Ishikawa (cell line): Measurements from ENCODE around the gene ST8SIA2.

Experiments
- CEBPB ChIP-seq: IDR thresholded peaks from 2 replicates; pipeline ENCODE4 v1.6.1; 2012
- CREB1 ChIP-seq: IDR thresholded peaks from 2 replicates; pipeline ENCODE4 v1.6.1; 2012; ENCODE audit warnings: low read depth
- EGR1 ChIP-seq: IDR thresholded peaks from 2 replicates; pipeline ENCODE4 v1.6.1; 2012
- EP300 ChIP-seq: IDR thresholded peaks from 2 replicates; pipeline ENCODE4 v1.6.1; 2012; ENCODE audit warnings: borderline replicate concordance
- FOXM1 ChIP-seq: IDR thresholded peaks from 2 replicates; pipeline ENCODE4 v1.6.1; 2012; ENCODE audit warnings: low read depth, borderline replicate concordance
- NFIC ChIP-seq: IDR thresholded peaks from 2 replicates; pipeline ENCODE4 v1.6.1; 2012
- RAD21 ChIP-seq: IDR thresholded peaks from 2 replicates; pipeline ENCODE4 v1.6.1; 2012; ENCODE audit warnings: low read depth
- TAF1 ChIP-seq: IDR thresholded peaks from 2 replicates; pipeline ENCODE4 v1.6.1; 2012; ENCODE audit warnings: low read depth, mild to moderate bottlenecking
- TCF12 ChIP-seq: IDR thresholded peaks from 2 replicates; pipeline ENCODE4 v1.6.1; 2012; ENCODE audit warnings: low read depth
- TEAD4 ChIP-seq: IDR thresholded peaks from 2 replicates; pipeline ENCODE4 v1.6.1; 2012
- YY1 ChIP-seq: IDR thresholded peaks from 2 replicates; pipeline ENCODE4 v1.6.1; 2012; ENCODE audit warnings: low read depth
- ZBTB7A ChIP-seq: IDR thresholded peaks from 2 replicates; pipeline ENCODE4 v1.6.1; 2012; ENCODE audit warnings: low read depth
- TF ChIP-seq, protein P1 (sequence below): IDR thresholded peaks from 2 replicates; pipeline ENCODE4 v1.6.1; 2012
- TF ChIP-seq, protein P2 (sequence below): IDR thresholded peaks from 2 replicates; pipeline ENCODE4 v1.6.1; 2012
- TF ChIP-seq, protein P3 (sequence below): IDR thresholded peaks from 2 replicates; pipeline ENCODE4 v1.6.1; 2012; ENCODE audit warnings: low read depth, mild to moderate bottlenecking

The ST8SIA2 gene

DNA sequence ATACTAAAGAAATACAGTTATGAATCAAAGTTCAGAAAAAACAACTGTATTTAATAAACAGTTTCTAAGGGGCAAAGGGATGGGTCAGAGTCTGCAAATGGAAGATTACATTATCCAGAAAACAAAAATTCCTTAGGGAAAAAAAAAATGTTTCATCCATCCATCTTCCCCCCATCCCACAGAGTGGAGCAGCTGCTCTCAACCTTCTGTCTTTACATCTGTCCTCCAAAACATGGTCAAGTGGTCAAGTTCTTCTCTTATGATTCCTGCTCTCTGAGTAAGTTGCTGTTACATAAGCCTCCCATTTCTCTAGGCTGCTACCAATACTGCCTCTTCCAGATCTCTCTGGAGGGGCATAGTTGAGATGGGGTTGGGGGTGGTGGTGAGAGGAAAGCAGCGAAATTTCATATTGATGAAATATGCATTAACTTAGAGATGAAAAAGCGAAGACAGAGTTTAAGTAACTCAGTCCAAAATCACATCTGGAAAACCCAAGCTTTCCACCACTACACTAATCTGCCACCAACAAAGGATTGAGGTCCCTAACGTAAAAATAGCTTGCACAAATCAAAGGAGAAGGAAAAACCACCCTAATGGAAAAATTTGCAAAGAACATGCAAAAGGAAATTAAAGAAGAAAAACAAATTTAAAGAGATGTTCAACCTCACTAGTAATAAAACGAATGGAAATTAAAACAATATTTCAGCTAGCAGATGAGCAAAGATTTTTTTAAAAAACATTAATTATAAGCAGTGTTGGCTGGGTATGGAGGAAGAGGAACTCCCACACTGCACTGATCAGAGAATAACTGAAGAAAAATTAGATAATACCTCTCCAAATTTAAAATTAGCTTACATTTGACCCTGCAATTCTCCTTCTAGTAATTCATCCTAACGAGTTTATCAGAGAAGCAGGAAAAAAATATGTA lies 109.5 kb downstream of the ST8SIA2 start:
- TF ChIP-seq EGR1 (no peak), TAF1 (no peak), CREB1 (no peak), CEBPB (no peak), EP300 (no peak), FOXM1 (no peak)
- TF ChIP-seq, protein P1, sequence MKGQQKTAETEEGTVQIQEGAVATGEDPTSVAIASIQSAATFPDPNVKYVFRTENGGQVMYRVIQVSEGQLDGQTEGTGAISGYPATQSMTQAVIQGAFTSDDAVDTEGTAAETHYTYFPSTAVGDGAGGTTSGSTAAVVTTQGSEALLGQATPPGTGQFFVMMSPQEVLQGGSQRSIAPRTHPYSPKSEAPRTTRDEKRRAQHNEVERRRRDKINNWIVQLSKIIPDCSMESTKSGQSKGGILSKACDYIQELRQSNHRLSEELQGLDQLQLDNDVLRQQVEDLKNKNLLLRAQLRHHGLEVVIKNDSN: no peak
- TF ChIP-seq, protein P2, sequence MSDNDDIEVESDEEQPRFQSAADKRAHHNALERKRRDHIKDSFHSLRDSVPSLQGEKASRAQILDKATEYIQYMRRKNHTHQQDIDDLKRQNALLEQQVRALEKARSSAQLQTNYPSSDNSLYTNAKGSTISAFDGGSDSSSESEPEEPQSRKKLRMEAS: no peak
- TF ChIP-seq, protein P3, sequence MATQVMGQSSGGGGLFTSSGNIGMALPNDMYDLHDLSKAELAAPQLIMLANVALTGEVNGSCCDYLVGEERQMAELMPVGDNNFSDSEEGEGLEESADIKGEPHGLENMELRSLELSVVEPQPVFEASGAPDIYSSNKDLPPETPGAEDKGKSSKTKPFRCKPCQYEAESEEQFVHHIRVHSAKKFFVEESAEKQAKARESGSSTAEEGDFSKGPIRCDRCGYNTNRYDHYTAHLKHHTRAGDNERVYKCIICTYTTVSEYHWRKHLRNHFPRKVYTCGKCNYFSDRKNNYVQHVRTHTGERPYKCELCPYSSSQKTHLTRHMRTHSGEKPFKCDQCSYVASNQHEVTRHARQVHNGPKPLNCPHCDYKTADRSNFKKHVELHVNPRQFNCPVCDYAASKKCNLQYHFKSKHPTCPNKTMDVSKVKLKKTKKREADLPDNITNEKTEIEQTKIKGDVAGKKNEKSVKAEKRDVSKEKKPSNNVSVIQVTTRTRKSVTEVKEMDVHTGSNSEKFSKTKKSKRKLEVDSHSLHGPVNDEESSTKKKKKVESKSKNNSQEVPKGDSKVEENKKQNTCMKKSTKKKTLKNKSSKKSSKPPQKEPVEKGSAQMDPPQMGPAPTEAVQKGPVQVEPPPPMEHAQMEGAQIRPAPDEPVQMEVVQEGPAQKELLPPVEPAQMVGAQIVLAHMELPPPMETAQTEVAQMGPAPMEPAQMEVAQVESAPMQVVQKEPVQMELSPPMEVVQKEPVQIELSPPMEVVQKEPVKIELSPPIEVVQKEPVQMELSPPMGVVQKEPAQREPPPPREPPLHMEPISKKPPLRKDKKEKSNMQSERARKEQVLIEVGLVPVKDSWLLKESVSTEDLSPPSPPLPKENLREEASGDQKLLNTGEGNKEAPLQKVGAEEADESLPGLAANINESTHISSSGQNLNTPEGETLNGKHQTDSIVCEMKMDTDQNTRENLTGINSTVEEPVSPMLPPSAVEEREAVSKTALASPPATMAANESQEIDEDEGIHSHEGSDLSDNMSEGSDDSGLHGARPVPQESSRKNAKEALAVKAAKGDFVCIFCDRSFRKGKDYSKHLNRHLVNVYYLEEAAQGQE: no peak

DNA sequence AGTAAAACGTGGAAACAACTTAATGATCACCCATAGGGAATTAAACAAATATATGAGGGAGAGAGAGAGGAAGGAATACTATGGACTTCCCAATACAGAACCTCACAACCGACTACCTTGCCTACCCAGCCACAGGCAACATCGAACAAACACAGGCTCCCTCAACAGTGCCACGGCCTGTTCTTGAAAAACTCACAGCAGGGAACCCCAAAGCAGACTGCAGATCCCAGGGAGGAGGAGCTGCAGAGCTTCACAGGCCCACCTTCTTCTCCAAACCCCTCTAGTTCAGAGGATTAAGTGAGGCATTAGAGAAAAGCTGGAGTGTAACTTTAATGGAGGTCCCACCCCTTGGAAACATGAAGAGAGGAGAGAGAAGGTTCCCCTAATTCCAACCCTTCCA lies 110.2 kb downstream of the ST8SIA2 start:
- TF ChIP-seq, protein P1: no peak
- no peak for TF ChIP-seq EGR1

DNA sequence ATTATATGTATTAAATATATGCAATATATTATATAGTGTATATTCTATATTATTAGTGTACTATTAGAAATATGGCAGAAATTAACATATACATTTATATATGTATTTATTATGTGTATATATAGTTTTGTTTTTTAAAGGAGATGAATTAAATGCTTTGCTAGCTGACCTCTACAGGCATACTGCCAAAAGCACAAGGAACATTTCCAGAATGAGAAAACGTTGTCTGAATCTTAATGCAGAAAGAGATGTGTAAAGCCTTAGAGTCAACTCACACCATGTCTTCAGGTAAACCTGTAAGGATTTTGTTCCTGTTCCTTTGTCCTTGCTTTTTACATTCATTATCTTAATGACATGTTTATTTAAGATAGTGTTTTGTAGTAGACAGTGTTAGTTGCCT lies 111.9 kb downstream of the ST8SIA2 start:
- TF ChIP-seq CEBPB (no peak), EGR1 (no peak), FOXM1 (no peak), TEAD4 (no peak), CREB1 (no peak), YY1 (no peak), ZBTB7A (no peak), RAD21 (no peak), EP300 (no peak), TCF12 (no peak), NFIC (no peak)
- TF ChIP-seq, protein P2: no peak
- TF ChIP-seq, protein P1: no peak
- TF ChIP-seq, protein P3: no peak

DNA sequence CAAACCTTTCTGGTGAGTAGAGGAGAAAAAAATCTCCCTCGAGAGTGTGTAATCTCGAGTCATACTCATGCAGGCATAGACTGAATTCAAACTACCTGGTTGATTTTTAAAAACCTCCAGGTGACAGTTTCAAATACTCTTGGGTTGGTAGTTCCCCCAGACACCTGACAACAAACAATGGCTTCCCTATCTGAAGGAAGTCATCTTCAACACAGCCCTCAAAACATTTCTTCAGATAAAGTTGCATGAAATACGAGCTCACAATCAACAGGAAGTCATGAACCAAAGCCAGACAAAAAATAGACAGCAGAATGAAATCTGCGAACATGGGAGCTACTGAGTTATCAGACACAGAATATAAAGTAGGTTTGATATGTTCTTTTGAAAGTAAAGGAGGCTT lies 112.8 kb downstream of the ST8SIA2 start:
- no peak for TF ChIP-seq TAF1
- TF ChIP-seq ZBTB7A: no peak
- no peak for TF ChIP-seq RAD21
- no peak for TF ChIP-seq TEAD4
- no peak for TF ChIP-seq EP300

DNA sequence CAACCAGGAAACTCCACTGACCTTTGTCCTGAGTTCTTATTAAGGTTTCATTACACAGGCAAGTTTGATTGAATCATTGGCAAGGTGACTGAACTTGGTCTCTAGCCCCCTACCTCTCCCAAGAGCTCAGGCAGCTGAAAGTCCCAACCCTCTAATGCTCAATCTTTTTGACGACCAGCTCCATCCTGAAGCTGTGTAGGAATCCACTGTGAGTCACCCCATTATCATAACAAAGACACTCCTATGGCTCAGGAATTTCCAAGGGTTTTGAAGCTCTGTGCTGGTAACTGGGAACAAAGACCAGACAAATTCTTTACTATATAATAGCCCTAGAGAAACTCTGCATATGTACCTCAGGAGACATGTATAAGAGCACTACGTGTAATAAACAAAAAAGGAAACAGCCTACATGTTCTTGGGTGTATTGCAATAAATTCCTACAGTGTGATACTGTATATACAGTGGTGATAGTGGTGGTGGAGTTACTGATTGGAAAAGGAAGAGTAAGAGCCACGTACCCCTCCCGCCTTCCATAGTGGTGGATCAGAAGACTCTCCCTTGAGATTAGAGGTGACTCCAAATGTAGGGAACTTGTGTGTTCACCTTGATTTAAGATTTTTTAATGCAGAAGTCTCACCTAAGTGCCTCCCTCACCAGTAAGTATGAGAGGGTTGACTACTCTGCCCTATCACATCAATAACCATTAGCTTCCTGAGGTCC lies 116.6 kb downstream of the ST8SIA2 start:
- TF ChIP-seq, protein P3: no peak
- TF ChIP-seq CREB1 (no peak), EGR1 (no peak), EP300 (no peak), CEBPB (no peak), FOXM1 (no peak), ZBTB7A (no peak), TAF1 (no peak), YY1 (no peak), TEAD4 (no peak), TCF12 (no peak)
- TF ChIP-seq, protein P2: no peak
- TF ChIP-seq, protein P1: no peak
